HepG2 (cell line): Measurements from ENCODE around the gene RP2. TPM values are rescaled to one million over a fixed set of nuclear protein-coding genes. Genes with fewer than 3 reads are reported as not detected.
A peak's percentile ranks its signal among the peaks of the same experiment; 100 is the strongest.

Experiments used
- BHLHE40 ChIP-seq: IDR thresholded peaks from 2 replicates; pipeline ENCODE4 v1.6.1; 2011; ENCODE audit warnings: low read length, improper control_type of control experiment
- HCFC1 ChIP-seq: fragments of 150-350 bp; IDR thresholded peaks from 2 replicates; pipeline ENCODE4 v1.6.1; 2014; ENCODE audit warnings: low read depth, low read length
- HIC2 ChIP-seq: sonication (generic); formaldehyde crosslinking; IDR thresholded peaks from 2 replicates; pipeline ENCODE4 v1.9.0; 2022; ENCODE audit warnings: low read depth, missing genetic modification reagents
- HMG20B ChIP-seq: conservative IDR thresholded peaks from 2 replicates; pipeline ENCODE4 v1.6.1; 2016; ENCODE audit warnings: missing genetic modification reagents, missing compliant biosample characterization
- KIAA2018 ChIP-seq: sonication (generic); formaldehyde crosslinking; IDR thresholded peaks from 2 replicates; pipeline ENCODE4 v1.5.0; 2020; ENCODE audit warnings: mild to moderate bottlenecking, missing genetic modification reagents, borderline replicate concordance
- MNT ChIP-seq: fragments of 450-650 bp; IDR thresholded peaks from 2 replicates; pipeline ENCODE4 v1.6.1; 2016
- RARG ChIP-seq: sonication (generic); formaldehyde crosslinking; IDR thresholded peaks from 2 replicates; pipeline ENCODE4 v1.4.0; 2020; ENCODE audit warnings: low read depth, mild to moderate bottlenecking, missing genetic modification reagents
- SRY ChIP-seq: sonication (generic); formaldehyde crosslinking; IDR thresholded peaks from 2 replicates; pipeline ENCODE4 v1.8.0; 2022; ENCODE audit warnings: mild to moderate bottlenecking, missing genetic modification reagents
- THAP7 ChIP-seq: sonication (generic); formaldehyde crosslinking; IDR thresholded peaks from 2 replicates; pipeline ENCODE4 v1.8.1; 2023; ENCODE audit warnings: mild to moderate bottlenecking, missing genetic modification reagents
- ZEB1 ChIP-seq: IDR thresholded peaks from 2 replicates; pipeline ENCODE4 v1.6.1; 2012; ENCODE audit warnings: mild to moderate bottlenecking, low read depth, inconsistent platforms; ENCODE audit not compliant: insufficient replicate concordance
- ZNF232 ChIP-seq: sonication (generic); formaldehyde crosslinking; IDR thresholded peaks from 2 replicates; pipeline ENCODE4 v1.4.0; 2020; ENCODE audit warnings: missing genetic modification reagents, borderline replicate concordance
- ZNF317 ChIP-seq: sonication (generic); formaldehyde crosslinking; IDR thresholded peaks from 2 replicates; pipeline ENCODE4 v1.5.0; 2020; ENCODE audit warnings: mild to moderate bottlenecking, missing genetic modification reagents
- ZNF382 ChIP-seq: sonication (generic); formaldehyde crosslinking; IDR thresholded peaks from 2 replicates; pipeline ENCODE4 v1.5.0; 2020; ENCODE audit warnings: missing genetic modification reagents, mild to moderate bottlenecking, borderline replicate concordance
- ZNF549 ChIP-seq: sonication (generic); formaldehyde crosslinking; IDR thresholded peaks from 2 replicates; pipeline ENCODE4 v1.5.0; 2020; ENCODE audit warnings: missing genetic modification reagents
- ZNF740 ChIP-seq: sonication (generic); formaldehyde crosslinking; IDR thresholded peaks from 2 replicates; pipeline ENCODE4 v1.4.0; 2020; ENCODE audit warnings: missing genetic modification reagents
- ZNF883 ChIP-seq: sonication (generic); formaldehyde crosslinking; IDR thresholded peaks from 2 replicates; pipeline ENCODE4 v1.5.1; 2020; ENCODE audit warnings: mild to moderate bottlenecking, missing genetic modification reagents; ENCODE audit errors: not compliant biosample characterization
- polyA plus RNA-seq, 8 experiments: library from polyadenylated mRNA; depleted of rRNA in 3 of 8; stranded (reverse) in 7 of 8; unstranded in 1 of 8; fragments of >200 nt; fragmentation: Illumina TruSeq in 4 of 8; extraction: Trizol in 4 of 8; gene quantifications; 2 replicates each; pipeline versions ENCODE4 v1.2.1 to v1.2.3, GENCODE V29; 2011 to 2016; ENCODE audit warnings: low read depth in 4 of 8, missing spikeins in 1 of 8, mixed read lengths in 1 of 8; ENCODE audit not compliant: insufficient read depth in 1 of 8
- total RNA-seq, 5 experiments: library from RNA; depleted of rRNA; stranded (reverse); fragments of >200 nt; fragmentation: Illumina TruSeq; extraction: Trizol; gene quantifications; 2 replicates each; pipeline ENCODE4 v1.2.3, GENCODE V29; 2016; ENCODE audit warnings: low read depth in 1 of 5

Gene RP2
- total and polyA plus RNA-seq, 2 of the 13 experiments (the other 11 are each of a cell fraction or from before 2014, with no cell fraction given): 5.0 to 9.9 TPM

GRCh38 chrX:46836701-46837557 is at the start of gene RP2 (continued):
- no peak for TF ChIP-seq KIAA2018 (CRISPR knock-in tag)
- no peak for TF ChIP-seq ZEB1
- no peak for TF ChIP-seq HIC2 (CRISPR knock-in tag)
- no peak for TF ChIP-seq BHLHE40
- TF ChIP-seq SRY (CRISPR knock-in tag): 0 out of 2 replicates have a peak, but pooled peaks have one; percentile 47
- no peak for TF ChIP-seq RARG (CRISPR knock-in tag)
- no peak for TF ChIP-seq ZNF883
- TF ChIP-seq ZNF317 (CRISPR knock-in tag): peak; percentile 18; the same call in 1 of the 2 replicates
- TF ChIP-seq ZNF740: no peak
- TF ChIP-seq ZNF232 (CRISPR knock-in tag): no peak
- no peak for TF ChIP-seq ZNF549 (CRISPR knock-in tag)
- TF ChIP-seq MNT: no peak
- TF ChIP-seq HMG20B (CRISPR knock-in tag): no peak
- no peak for TF ChIP-seq THAP7
- TF ChIP-seq HCFC1: no peak
- TF ChIP-seq ZNF382 (CRISPR knock-in tag): no peak
